ENCODE measurements around the gene TXNRD1. TPM values are rescaled to one million over a fixed set of nuclear protein-coding genes. Genes with fewer than 3 reads are reported as not detected.

The TXNRD1 gene
- total RNA-seq, 1 donor from 2014 or later = 105 TPM

GRCh38 chr12:104372721-104373335, 157.2 kb downstream of the TXNRD1 start:
- Mint-ChIP-seq H3K4me1 (ENCODE audit: unreplicated experiment) (peaks cover 15% of the 10 kb centered on the region), H3K27ac (ENCODE audit: unreplicated experiment) (no peak overlapping the region)

DNA sequence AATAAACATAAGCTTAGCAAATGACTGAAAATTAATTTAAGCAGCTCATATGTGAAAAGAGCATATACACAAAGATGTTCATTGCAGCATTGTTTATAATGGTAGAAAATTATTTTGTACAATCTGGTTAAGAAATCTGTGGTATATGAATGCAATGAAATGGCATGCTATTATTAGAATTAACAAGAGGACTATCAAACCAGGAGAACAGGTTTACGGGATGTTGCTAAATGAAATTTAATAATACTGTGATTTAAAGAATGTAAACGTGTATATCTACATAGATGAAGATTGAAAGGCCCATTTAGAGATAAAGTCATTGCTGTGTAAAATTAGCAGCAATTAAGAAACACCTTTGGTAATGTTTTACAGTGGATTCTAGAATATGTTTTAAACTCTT, 158.5 kb downstream of the TXNRD1 start:
- H3K27ac Mint-ChIP-seq (ENCODE audit: unreplicated experiment) = no peak overlapping the region

More at GRCh38 chr12:104372721-104373335, 157.2 kb downstream of the TXNRD1 start:
- TF ChIP-seq, protein P1, sequence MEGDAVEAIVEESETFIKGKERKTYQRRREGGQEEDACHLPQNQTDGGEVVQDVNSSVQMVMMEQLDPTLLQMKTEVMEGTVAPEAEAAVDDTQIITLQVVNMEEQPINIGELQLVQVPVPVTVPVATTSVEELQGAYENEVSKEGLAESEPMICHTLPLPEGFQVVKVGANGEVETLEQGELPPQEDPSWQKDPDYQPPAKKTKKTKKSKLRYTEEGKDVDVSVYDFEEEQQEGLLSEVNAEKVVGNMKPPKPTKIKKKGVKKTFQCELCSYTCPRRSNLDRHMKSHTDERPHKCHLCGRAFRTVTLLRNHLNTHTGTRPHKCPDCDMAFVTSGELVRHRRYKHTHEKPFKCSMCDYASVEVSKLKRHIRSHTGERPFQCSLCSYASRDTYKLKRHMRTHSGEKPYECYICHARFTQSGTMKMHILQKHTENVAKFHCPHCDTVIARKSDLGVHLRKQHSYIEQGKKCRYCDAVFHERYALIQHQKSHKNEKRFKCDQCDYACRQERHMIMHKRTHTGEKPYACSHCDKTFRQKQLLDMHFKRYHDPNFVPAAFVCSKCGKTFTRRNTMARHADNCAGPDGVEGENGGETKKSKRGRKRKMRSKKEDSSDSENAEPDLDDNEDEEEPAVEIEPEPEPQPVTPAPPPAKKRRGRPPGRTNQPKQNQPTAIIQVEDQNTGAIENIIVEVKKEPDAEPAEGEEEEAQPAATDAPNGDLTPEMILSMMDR (IDR thresholded peaks at IDR 0.05; ENCODE audit: unreplicated experiment) = no peak
- H3K36me3 Mint-ChIP-seq (ENCODE audit: low read depth, unreplicated experiment) = peaks cover 23% of the 10 kb centered on the region
- no peaks in the 10 kb centered on the region for H3K9me3 Mint-ChIP-seq (ENCODE audit: unreplicated experiment)
- no peak overlapping the region for H3K4me3 Mint-ChIP-seq (ENCODE audit: unreplicated experiment)
- no peak for DNase-seq (ENCODE audit: low spot score)
- H3K27me3 Mint-ChIP-seq (ENCODE audit: unreplicated experiment) = peaks cover 1% of the 10 kb centered on the region

GRCh38 chr12:104374806-104375205, 159.2 kb downstream of the TXNRD1 start:
- peaks cover 15% of the 10 kb centered on the region for H3K4me1 Mint-ChIP-seq (ENCODE audit: unreplicated experiment)
- peaks cover 1% of the 10 kb centered on the region for H3K27me3 Mint-ChIP-seq (ENCODE audit: unreplicated experiment)
- H3K36me3 Mint-ChIP-seq (ENCODE audit: low read depth, unreplicated experiment) = peaks cover 8% of the 10 kb centered on the region
- no peak for DNase-seq (ENCODE audit: low spot score)
- H3K4me3 Mint-ChIP-seq (ENCODE audit: unreplicated experiment) = no peak overlapping the region
- no peak overlapping the region for H3K27ac Mint-ChIP-seq (ENCODE audit: unreplicated experiment)
- TF ChIP-seq, protein P1 (IDR thresholded peaks at IDR 0.05; ENCODE audit: unreplicated experiment) = no peak
- H3K9me3 Mint-ChIP-seq (ENCODE audit: unreplicated experiment) = no peaks in the 10 kb centered on the region

More for the DNA sequence above, 158.5 kb downstream of the TXNRD1 start:
- Mint-ChIP-seq H3K36me3 (ENCODE audit: low read depth, unreplicated experiment) (peaks cover 15% of the 10 kb centered on the region), H3K4me3 (ENCODE audit: unreplicated experiment) (no peak overlapping the region), H3K4me1 (ENCODE audit: unreplicated experiment) (peaks cover 15% of the 10 kb centered on the region), H3K9me3 (ENCODE audit: unreplicated experiment) (no peaks in the 10 kb centered on the region), H3K27me3 (ENCODE audit: unreplicated experiment) (peaks cover 1% of the 10 kb centered on the region)
- TF ChIP-seq, protein P1 (IDR thresholded peaks at IDR 0.05; ENCODE audit: unreplicated experiment) = no peak
- DNase-seq (ENCODE audit: low spot score) = no peak

GRCh38 chr12:104375775-104376174, 160.2 kb downstream of the TXNRD1 start:
- no peak overlapping the region for H3K27ac Mint-ChIP-seq (ENCODE audit: unreplicated experiment)
- TF ChIP-seq, protein P1 (IDR thresholded peaks at IDR 0.05; ENCODE audit: unreplicated experiment) = no peak
- no peak overlapping the region for H3K4me3 Mint-ChIP-seq (ENCODE audit: unreplicated experiment)
- DNase-seq (ENCODE audit: low spot score) = no peak
- peaks cover 1% of the 10 kb centered on the region for H3K27me3 Mint-ChIP-seq (ENCODE audit: unreplicated experiment)
- H3K9me3 Mint-ChIP-seq (ENCODE audit: unreplicated experiment) = no peaks in the 10 kb centered on the region
- H3K4me1 Mint-ChIP-seq (ENCODE audit: unreplicated experiment) = peaks cover 15% of the 10 kb centered on the region
- H3K36me3 Mint-ChIP-seq (ENCODE audit: low read depth, unreplicated experiment) = peaks cover 3% of the 10 kb centered on the region

DNA sequence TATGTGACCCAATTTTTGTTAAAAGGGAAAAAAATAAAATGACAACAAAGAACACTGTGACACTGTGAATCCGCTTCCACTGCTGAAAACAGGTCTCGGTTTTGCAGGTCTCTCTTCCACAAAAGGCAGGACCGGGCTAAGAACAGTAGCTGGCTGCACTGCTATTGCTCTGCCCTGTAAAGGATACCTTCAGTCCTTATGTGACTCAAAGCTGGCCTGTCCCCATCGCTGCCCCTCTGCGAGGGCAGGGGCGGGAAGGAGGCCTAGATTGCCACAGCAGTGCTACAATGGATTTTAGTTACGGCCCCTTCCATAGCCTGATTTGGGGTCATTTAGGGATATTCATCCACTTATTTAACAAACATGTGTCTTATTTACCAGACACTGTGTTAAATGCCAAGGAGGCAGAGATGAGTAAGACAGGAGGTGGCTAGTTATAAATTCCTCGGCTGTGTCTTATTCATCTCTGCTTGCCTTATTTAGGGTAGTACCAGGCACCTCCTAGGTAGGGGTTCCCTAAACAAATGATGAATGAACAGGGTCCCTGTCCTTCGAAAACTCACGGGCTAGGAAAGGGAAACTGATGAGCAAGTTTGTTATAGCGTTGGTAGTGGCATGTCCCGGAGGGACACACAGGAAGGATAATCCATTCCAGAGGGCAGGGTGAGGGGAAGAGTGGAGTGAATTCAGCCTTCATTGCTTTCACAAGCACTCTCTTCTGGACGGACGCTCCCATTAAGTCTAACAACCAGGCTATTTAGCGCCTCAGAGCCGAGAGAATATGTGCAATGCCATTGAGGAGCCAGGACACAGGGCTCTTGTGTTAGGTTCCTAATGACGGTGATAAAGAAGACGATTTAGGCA, 161.3 kb downstream of the TXNRD1 start:
- no peak overlapping the region for H3K4me3 Mint-ChIP-seq (ENCODE audit: unreplicated experiment)
- TF ChIP-seq, protein P1 (IDR thresholded peaks at IDR 0.05; ENCODE audit: unreplicated experiment) = no peak
- peaks cover 3% of the 10 kb centered on the region for H3K36me3 Mint-ChIP-seq (ENCODE audit: low read depth, unreplicated experiment)
- H3K4me1 Mint-ChIP-seq (ENCODE audit: unreplicated experiment) = peaks cover 6% of the 10 kb centered on the region
- no peak overlapping the region for H3K27ac Mint-ChIP-seq (ENCODE audit: unreplicated experiment)
- no peaks in the 10 kb centered on the region for H3K9me3 Mint-ChIP-seq (ENCODE audit: unreplicated experiment)
- peaks cover 1% of the 10 kb centered on the region for H3K27me3 Mint-ChIP-seq (ENCODE audit: unreplicated experiment)
- DNase-seq (ENCODE audit: low spot score) = no peak
